CD4-positive, alpha-beta T cell treated with Interleukin-4 for 1 hour (primary cell): ENCODE measurements around the gene LAMA4.
"Not testable (repeated sequence)": the region's sequence is repeated elsewhere in the genome, so short reads cannot be mapped to it uniquely, and the experiment has no call there.

Source experiments
- DNase-seq, 2 donors: peaks; one replicate each; pipeline ENCODE4 v3.0.0-alpha.2; 2020 to 2022

LAMA4 gene

GRCh38 chr6:112206110-112206458, 48.3 kb downstream of the LAMA4 start:
- DNase-seq = no peak

DNA sequence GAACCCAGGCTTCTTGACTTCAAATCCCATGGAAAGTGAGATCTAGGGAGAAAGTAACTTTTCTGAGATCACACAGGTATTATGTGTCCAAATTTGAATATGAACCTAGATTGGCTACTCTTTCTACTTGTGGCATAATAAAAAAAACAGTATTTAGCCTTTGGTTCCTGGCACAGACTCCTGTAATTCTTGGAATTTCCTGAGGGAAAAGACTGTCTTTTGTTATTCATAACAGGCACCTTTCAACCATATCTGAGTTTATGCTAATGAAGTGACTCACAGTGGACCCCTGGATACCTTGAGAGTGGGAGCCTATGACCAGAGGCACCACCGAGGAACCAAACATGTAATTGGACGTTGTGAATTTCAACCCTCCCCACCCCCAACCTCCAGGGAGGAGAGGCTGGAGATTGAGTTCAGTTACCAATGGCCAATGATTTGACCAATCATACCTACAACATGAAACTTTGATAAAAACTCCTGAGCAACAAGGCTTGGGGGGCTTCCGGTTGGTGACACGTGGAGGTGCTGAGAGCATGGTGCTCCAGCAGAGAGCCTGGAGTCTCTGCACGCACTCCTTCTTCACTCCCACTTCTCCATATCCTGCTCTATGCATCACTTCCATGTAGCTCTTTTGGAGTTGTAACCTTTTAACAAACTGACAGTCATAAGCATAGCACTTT, 48.8 kb downstream of the LAMA4 start:
- DNase-seq = no peak

DNA sequence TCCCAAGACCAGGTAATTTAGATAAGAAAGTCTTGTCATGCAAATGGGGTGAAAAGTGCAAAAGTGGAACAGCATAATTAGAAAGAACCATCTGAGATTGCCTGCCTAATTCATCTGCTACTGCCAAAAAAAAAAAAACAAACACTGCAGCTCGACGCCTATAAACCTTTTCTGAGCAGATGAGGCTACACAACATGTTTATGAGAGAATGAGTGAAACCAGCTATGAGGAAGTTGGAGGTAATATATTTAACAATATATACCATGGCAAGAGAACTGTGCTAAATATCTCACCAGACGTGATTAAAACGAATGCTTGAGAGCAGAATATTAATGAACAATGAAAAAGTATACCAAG, 50.0 kb downstream of the LAMA4 start:
- no peak for DNase-seq

DNA sequence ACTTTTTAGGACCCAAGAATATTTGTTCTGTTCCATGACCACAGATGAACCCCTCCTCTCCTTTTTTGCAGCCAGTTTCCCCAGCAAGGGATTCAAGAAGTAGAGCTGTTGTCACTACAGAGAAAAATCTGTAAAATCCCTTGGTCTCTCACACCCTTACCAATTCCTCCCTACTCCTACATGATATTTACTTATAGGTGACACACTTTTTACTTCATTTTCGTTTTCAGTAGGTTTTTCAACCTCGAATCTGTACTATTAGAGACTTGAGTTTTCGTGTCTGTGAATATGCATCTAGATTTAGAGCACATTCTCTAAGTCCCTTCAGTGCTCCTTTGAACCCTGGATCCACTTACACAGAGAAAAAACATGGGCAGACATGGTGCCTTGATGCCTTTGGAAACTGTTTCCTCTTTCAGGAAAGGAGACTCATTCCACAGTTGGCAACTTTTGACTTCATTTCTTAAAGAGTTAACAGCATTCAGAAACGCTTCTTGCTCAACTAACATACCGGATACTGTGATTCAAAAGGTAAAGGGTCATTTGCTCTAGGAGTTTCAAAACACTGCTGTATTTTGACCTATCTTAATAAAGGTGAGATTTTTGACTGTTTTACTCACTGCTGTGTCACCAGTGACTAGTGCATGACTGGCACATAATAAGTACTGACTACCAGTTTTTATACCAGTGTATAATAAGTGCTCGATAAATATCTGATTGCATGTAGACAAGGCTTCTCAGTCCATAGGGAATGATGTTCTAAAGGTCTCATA, 50.6 kb downstream of the LAMA4 start:
- no peak for DNase-seq

DNA sequence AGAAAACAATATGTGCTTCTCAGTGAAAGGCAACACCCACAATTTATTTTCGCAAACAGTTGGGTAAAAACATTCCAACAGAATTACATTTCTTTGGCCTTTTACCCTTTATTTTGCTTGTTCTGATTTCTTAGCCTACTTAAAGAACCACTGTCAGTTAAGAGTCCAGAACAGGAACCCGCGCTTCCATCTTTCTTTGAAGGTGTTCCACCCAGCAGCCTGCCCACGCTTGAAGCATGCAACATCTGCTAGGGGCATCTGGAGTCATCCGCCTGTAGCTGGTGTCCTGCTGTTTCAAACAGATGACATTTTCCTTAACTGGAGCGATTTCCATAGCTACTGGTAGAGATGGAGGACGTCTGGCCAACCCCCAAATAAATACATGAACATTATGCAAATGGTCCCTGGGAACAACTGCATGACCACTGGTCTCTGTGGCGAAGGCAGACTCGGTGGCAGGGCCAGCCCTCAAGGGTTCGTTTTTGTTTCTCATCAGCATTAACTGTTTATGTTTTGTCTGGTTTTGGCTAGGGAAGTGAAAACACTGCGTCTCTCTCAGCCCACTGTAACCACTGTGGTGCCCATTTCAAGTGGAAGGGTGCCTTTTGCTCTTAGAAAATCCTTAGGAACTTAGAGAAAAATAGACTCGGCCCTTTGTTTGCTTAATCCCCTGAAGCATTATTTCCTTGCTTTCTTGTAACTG, 51.6 kb downstream of the LAMA4 start:
- DNase-seq = no peak

DNA sequence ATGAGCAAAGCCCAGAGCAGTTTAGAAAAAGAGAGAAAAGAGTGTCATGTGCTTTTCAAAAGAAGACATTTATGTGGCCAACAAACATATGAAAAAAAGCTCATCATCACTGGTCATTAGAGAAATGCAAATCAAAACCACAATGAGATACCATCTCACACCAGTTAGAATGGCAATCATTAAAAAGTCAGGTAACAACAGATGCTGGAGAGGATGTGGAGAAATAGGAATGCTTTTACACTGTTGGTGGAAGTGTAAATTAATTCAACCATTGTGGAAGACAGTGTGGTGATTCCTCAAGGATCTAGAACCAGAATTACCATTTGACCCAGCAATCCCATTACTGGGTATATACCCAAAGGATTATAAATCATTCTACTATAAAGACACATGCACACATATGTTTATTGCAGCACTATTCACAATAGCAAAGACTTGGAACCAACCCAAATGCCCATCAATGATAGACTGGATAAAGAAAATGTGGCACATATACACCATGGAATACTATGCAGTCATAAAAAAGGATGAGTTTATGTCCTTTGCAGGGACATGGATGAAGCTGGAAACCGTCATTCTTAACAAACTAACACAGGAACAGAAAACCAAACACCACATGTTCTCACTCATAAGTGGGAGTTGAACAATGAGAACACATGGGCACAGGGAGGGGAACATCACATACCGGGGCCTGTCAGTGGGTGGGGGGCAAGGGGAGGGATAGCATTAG, 54.0 kb downstream of the LAMA4 start:
- not testable (repeated sequence) for DNase-seq

- no peak for DNase-seq
Measured at GRCh38 chr6:112199001-112199403, 55.4 kb downstream of the LAMA4 start.

DNA sequence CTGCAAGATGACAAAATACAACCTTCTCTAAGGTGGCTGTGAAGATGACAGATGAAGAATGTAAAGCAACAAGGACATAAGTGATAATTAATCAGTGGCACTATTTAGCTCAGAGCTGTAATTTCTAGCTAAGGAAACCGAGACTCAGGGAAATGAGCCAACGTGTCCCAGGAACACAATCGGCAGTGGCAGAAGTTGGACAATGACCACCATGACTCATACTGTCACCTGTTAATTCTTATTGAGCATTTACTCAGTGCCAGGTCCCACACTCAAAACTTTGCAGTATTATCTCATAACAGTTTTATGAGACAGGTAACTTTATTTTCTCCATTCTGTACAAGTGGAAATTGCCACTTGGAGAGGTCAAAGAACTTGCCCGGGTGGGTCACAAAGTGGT, 55.8 kb downstream of the LAMA4 start:
- no peak for DNase-seq

- no peak for DNase-seq
Measured at GRCh38 chr6:112197636-112198035, 56.7 kb downstream of the LAMA4 start.

GRCh38 chr6:112196306-112196705, 58.1 kb downstream of the LAMA4 start:
- no peak for DNase-seq

GRCh38 chr6:112195166-112195565, 59.2 kb downstream of the LAMA4 start:
- no peak for DNase-seq

DNA sequence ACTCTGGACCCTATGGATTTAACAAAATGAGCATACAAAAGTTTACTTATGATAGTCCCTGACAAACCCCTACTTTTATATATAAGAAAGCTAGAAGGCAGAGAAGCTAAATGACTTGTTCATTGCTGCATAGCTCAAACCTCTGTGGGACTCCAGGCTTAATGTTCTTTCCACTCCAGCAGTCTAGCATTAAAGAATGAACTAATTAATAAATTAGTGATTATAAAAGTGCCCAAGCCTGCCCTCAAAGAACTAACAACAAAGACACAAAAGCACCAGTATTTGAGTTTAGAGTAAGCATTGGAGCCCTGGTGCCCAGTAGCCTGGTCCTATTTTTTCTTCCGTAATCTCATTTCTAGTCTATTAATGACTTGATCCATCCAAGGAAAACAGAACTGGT, 59.9 kb downstream of the LAMA4 start:
- DNase-seq = no peak

DNA sequence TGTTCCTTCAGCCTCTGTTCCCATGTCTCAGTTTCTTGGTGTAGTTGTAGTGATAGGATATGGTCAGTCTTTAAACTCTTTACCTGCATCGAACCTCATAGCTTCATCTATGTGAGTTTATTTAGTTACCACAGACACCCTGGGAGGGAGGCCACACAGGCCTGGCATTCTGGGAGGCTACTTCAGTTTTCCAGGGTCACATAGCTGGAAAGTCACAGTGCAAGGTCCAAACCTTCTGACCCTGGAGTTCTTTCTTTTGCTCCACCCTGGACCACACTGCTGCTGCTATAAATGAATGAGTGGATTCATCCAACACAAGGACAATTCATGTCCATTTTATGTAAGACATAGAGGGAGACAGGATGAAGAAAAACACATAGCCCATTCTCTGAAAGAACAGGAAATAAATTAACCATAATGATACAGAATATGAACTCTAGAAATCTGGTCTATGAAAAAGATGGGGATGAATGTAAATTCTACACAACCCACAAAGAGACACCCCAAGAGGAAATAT, 60.8 kb downstream of the LAMA4 start:
- no peak for DNase-seq

DNA sequence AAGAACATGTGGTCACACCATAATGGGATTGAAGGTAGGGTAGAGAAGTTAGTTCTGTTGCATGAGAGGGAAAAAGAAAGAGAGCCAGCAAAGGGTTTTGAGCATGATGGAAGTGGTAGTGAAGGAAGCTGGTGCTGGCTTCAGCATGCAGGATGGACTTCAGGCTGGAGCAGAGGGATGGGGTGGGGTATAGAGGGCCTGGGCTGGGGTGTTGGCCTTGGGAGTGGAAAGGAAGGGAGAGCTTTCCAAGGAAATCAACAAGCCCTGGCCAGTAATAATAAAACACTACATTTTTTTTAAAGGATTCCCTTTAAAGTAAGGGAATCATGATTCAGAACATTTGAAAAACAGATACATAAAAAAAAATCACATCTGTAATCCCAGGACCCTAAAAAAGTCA, 61.2 kb downstream of the LAMA4 start:
- DNase-seq = no peak

GRCh38 chr6:112191509-112192020, 62.8 kb downstream of the LAMA4 start:
- no peak for DNase-seq

GRCh38 chr6:112190164-112190563, 64.2 kb downstream of the LAMA4 start:
- no peak for DNase-seq

DNA sequence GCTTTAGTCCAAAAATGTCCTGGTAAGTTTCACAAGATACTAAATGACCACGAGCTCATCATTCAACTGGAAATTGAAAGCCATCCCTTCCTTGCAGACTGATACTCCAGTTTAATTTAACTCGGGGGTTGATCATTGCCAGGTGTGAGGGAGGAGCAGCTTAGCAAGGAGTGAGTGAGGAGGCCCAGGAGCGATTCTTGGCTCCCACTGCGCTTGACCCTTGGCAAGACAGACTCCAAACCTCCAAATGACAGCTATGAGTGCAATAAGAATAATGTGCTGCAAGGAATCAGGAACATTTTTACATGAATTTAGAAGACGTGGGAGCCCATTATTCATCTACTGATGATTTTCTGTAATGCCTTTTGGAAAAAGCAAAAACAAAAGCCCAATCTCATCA, 64.9 kb downstream of the LAMA4 start:
- no peak for DNase-seq

DNA sequence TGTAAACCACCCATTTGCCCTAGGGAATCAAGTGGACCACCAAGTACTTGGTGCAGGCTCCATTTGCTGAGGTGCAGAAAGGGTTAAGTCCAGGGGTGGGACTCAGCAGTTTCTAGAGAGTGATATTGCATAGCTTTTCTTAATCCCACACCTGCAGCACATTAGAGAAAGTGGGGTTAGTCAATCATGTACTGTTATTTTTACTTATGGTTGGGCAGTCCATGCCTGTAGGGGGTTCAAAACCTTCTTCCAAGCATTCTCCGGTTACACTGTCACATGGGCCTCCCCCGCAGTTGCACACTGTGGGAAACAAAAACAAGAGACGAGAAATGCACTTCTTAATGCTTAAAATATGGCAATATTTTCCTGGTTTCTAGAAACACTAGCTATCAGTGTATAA, 65.5 kb downstream of the LAMA4 start:
- DNase-seq = no peak

DNA sequence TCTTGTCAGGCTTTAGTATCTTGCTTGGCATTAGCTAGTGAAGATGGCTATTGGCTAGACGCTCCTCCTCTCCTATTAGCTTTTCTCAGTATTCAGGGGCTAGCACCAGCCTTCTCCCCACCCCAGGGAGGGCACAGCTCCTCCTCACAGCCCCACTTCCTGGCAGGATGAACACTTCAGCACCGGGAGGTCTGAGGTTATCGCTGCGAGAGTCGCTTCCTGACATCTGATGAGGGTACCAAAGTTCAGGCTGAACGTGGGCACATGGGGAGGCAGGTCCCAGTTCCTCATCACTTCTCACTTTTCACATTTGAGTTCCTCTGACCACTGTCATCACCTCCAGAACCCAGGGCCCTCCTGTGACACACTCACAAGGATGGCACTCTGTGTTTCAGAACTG, 66.6 kb downstream of the LAMA4 start:
- DNase-seq = no peak

- DNase-seq = no peak
Measured at GRCh38 chr6:112184951-112185350, 69.4 kb downstream of the LAMA4 start.

GRCh38 chr6:112183271-112183671, 71.1 kb downstream of the LAMA4 start:
- DNase-seq = no peak

GRCh38 chr6:112181130-112181529, 73.2 kb downstream of the LAMA4 start:
- no peak for DNase-seq
